HG03442 (cell line): ENCODE measurements around the gene EOLA1.
"Not testable (repeated sequence)": the region's sequence is repeated elsewhere in the genome, so short reads cannot be mapped to it uniquely, and the experiment has no call there.

Experiments used
- ATAC-seq: cut with Tn5 transposase; IDR thresholded peaks from one replicate; pipeline ENCODE4 v1.9.1; 2021; ENCODE audit warnings: mild to moderate bottlenecking, moderate library complexity; ENCODE audit not compliant: unreplicated experiment

EOLA1 gene

GRCh38 chrX:149540621-149541520, at the start of gene EOLA1:
Gene EOLA1 (plus strand): TSS chrX:149541012. CDS start chrX:149545631, 4,619 bp downstream.
- peak; percentile 79 for ATAC-seq

GRCh38 chrX:149491812-149492211, 49.0 kb upstream of the EOLA1 start:
- no peak for ATAC-seq

GRCh38 chrX:149493567-149494562, 46.9 kb upstream of the EOLA1 start:
- ATAC-seq = no peak

- ATAC-seq = no peak
Observed at GRCh38 chrX:149494844-149495565, 45.8 kb upstream of the EOLA1 start.

- no peak for ATAC-seq
Observed at GRCh38 chrX:149495573-149496071, 45.2 kb upstream of the EOLA1 start.

GRCh38 chrX:149497054-149497453, 43.8 kb upstream of the EOLA1 start:
- no peak for ATAC-seq

- no peak for ATAC-seq
Observed at GRCh38 chrX:149497626-149498025, 43.2 kb upstream of the EOLA1 start.

GRCh38 chrX:149498767-149499166, 42.0 kb upstream of the EOLA1 start:
- no peak for ATAC-seq

- no peak for ATAC-seq
Observed at GRCh38 chrX:149499766-149500165, 41.0 kb upstream of the EOLA1 start.

- ATAC-seq = not testable (repeated sequence)
Observed at GRCh38 chrX:149502923-149503322, 37.9 kb upstream of the EOLA1 start.

- ATAC-seq = peak; percentile 72
Observed at GRCh38 chrX:149503446-149503845, 37.4 kb upstream of the EOLA1 start.

- peak; percentile 51 for ATAC-seq
Observed at GRCh38 chrX:149504226-149504914, 36.4 kb upstream of the EOLA1 start.

GRCh38 chrX:149504915-149505651, 35.7 kb upstream of the EOLA1 start, which contains the start of gene IDS:
Gene IDS (minus strand): TSS chrX:149505306. CDS start chrX:149505137, 169 bp downstream.
- peak; percentile 72 for ATAC-seq

GRCh38 chrX:149505671-149506070, 35.1 kb upstream of the EOLA1 start:
- no peak for ATAC-seq

- ATAC-seq = no peak
Observed at GRCh38 chrX:149506349-149506748, 34.5 kb upstream of the EOLA1 start.

GRCh38 chrX:149508467-149508866, 32.3 kb upstream of the EOLA1 start:
- ATAC-seq = no peak

- ATAC-seq = no peak
Observed at GRCh38 chrX:149510386-149510785, 30.4 kb upstream of the EOLA1 start.

- no peak for ATAC-seq
Observed at GRCh38 chrX:149511081-149511480, 29.7 kb upstream of the EOLA1 start.

GRCh38 chrX:149512225-149512885, 28.5 kb upstream of the EOLA1 start:
- peak; percentile 84 for ATAC-seq
